HL-60 (cell line): ENCODE data around the gene BCAN.

Experiments
- DNase-seq, 2 experiments: peaks; one replicate each; pipeline ENCODE4 v3.0.0-alpha.2; 2010 to 2020; ENCODE audit warnings: low read depth in 1 of 2, low spot score in 1 of 2
- H3K27ac ChIP-seq: fragments of 250-450 bp; sonication (Bioruptor Pico); replicated peaks from 2 replicates; pipeline ENCODE4 v1.5.1; 2020; ENCODE audit warnings: mild to moderate bottlenecking, moderate library complexity
- H3K27me3 ChIP-seq: fragments of 250-450 bp; sonication (Bioruptor Pico); 2 replicates; pipeline ENCODE4 v1.5.1; 2021; ENCODE audit warnings: mild to moderate bottlenecking, moderate library complexity; ENCODE audit not compliant: insufficient read depth, poor library complexity, severe bottlenecking
- H3K4me3 ChIP-seq: replicated peaks from 2 replicates; pipeline ENCODE4 v1.5.1; 2011; ENCODE audit warnings: mild to moderate bottlenecking, control low read depth, low read length; ENCODE audit not compliant: insufficient read depth
- CTCF ChIP-seq: IDR thresholded peaks from one replicate; pipeline ENCODE4 v1.5.1; 2011; ENCODE audit warnings: low read length, control low read depth, inconsistent platforms; ENCODE audit not compliant: insufficient read depth
- GABPA ChIP-seq: IDR thresholded peaks from 2 replicates; pipeline ENCODE4 v1.6.1; 2012; ENCODE audit warnings: low read depth
- POLR2AphosphoS5 ChIP-seq: IDR thresholded peaks from 2 replicates; pipeline ENCODE4 v1.6.1; 2012; ENCODE audit warnings: low read depth
- REST ChIP-seq: IDR thresholded peaks from 2 replicates; pipeline ENCODE4 v1.6.1; 2012; ENCODE audit warnings: low read depth; ENCODE audit not compliant: insufficient replicate concordance
- SPI1 ChIP-seq: IDR thresholded peaks from 2 replicates; pipeline ENCODE4 v1.6.1; 2012; ENCODE audit warnings: low read depth, mild to moderate bottlenecking, borderline replicate concordance

Gene BCAN

GRCh38 chr1:156598731-156599432, 43.0 kb upstream of the BCAN start:
- Histone ChIP-seq H3K4me3 (no peak overlapping the region), H3K27ac (no peak overlapping the region), H3K27me3 (no peaks in the 10 kb centered on the region)
- TF ChIP-seq SPI1 (no peak), REST (no peak), POLR2AphosphoS5 (no peak), GABPA (no peak), CTCF (no peak)
- no peak for DNase-seq

- Histone ChIP-seq H3K27ac (no peak overlapping the region), H3K27me3 (no peaks in the 10 kb centered on the region), H3K4me3 (no peak overlapping the region)
- no peak for TF ChIP-seq GABPA
- TF ChIP-seq SPI1, result peak; percentile 94
- peak; percentile 67 to 70 for DNase-seq
These were observed 42.1 kb upstream of the BCAN start for GRCh38 chr1:156599811-156600210.

- TF ChIP-seq GABPA, result no peak
- no peak for TF ChIP-seq CTCF
- TF ChIP-seq SPI1, result no peak
- no peak for TF ChIP-seq REST
- no peak for TF ChIP-seq POLR2AphosphoS5
- Histone ChIP-seq H3K27me3 (no peaks in the 10 kb centered on the region), H3K27ac (peak overlapping the region; percentile 82), H3K4me3 (peak overlapping the region; percentile 84)
- DNase-seq, result no peak
These were observed 41.2 kb upstream of the BCAN start for GRCh38 chr1:156600733-156601121.

GRCh38 chr1:156601122-156601830, 40.6 kb upstream of the BCAN start, which contains the start of gene GPATCH4:
Gene GPATCH4, minus strand, starts transcription at chr1:156601479.
- peak within 1 kb of the TSS; percentile 84 for H3K4me3 ChIP-seq
- peak; percentile 77 to 82 for DNase-seq
- no peaks in the 10 kb centered on the region for H3K27me3 ChIP-seq
- peak within 1 kb of the TSS; percentile 82 for H3K27ac ChIP-seq
- TF ChIP-seq REST (peak; percentile 73), SPI1 (no peak), CTCF (no peak), POLR2AphosphoS5 (peak; percentile 95), GABPA (peak; percentile 79)
